GM18951 (cell line): ENCODE measurements around the gene TTC9.
A peak's percentile ranks its signal among the peaks of the same experiment; 100 is the strongest.

Experiments
- POLR2A ChIP-seq: IDR thresholded peaks from 4 replicates; pipeline ENCODE4 v1.6.1; 2011; ENCODE audit warnings: mild to moderate bottlenecking; ENCODE audit not compliant: insufficient read length, insufficient read depth; ENCODE audit errors: extremely low read depth
- in situ Hi-C: fragments of 300-500 bp; cut with MboI; formaldehyde crosslinking; loops from one replicate; pipeline ENCODE4 v1.12.0; 2022; ENCODE audit warnings: low sequenced_read_pairs, mixed read lengths, inconsistent platforms; ENCODE audit not compliant: unreplicated experiment

Gene TTC9

GRCh38 chr14:70707138-70708038, 65.7 kb downstream of the TTC9 start:
- in situ Hi-C loops: loop anchor here (25.0 kb wide), 1 partner anchor 255 kb away; no protein-coding TSS in a partner anchor

GRCh38 chr14:70708717-70709570, 67.2 kb downstream of the TTC9 start:
- TF ChIP-seq POLR2A: no peak
- in situ Hi-C loops: loop anchor here (25.0 kb wide), 1 partner anchor 253 kb away; no protein-coding TSS in a partner anchor

More at GRCh38 chr14:70707138-70708038, 65.7 kb downstream of the TTC9 start:
- peak; percentile 16 for TF ChIP-seq POLR2A

GRCh38 chr14:70709726-70710382, 68.1 kb downstream of the TTC9 start:
- in situ Hi-C loops: loop anchor here (10.0 to 25.0 kb wide), 2 partner anchors 85 to 252 kb away; no protein-coding TSS in a partner anchor
- TF ChIP-seq POLR2A: no peak

GRCh38 chr14:70711451-70711850, 69.7 kb downstream of the TTC9 start:
- in situ Hi-C loops: loop anchor here (10.0 to 25.0 kb wide), 2 partner anchors 87 to 251 kb away; no protein-coding TSS in a partner anchor
- TF ChIP-seq POLR2A: no peak

- in situ Hi-C loops: loop anchor here (10.0 to 25.0 kb wide), 2 partner anchors 88 to 249 kb away; no protein-coding TSS in a partner anchor
These were observed 71.4 kb downstream of the TTC9 start for GRCh38 chr14:70713096-70713495.

GRCh38 chr14:70713511-70713916, 71.8 kb downstream of the TTC9 start:
- TF ChIP-seq POLR2A: no peak
- in situ Hi-C loops: loop anchor here (10.0 to 25.0 kb wide), 2 partner anchors 89 to 249 kb away; no protein-coding TSS in a partner anchor

More at GRCh38 chr14:70713096-70713495, 71.4 kb downstream of the TTC9 start:
- no peak for TF ChIP-seq POLR2A

- no peak for TF ChIP-seq POLR2A
- in situ Hi-C loops: loop anchor here (10.0 to 25.0 kb wide), 2 partner anchors 89 to 248 kb away; no protein-coding TSS in a partner anchor
These were observed 72.4 kb downstream of the TTC9 start for GRCh38 chr14:70714055-70714550.

GRCh38 chr14:70716483-70716882, 74.8 kb downstream of the TTC9 start:
- in situ Hi-C loops: loop anchor here (10.0 to 25.0 kb wide), 2 partner anchors 92 to 246 kb away; no protein-coding TSS in a partner anchor
- TF ChIP-seq POLR2A: no peak

GRCh38 chr14:70716958-70717357, 75.2 kb downstream of the TTC9 start:
- TF ChIP-seq POLR2A: no peak
- in situ Hi-C loops: loop anchor here (10.0 to 25.0 kb wide), 2 partner anchors 92 to 245 kb away; no protein-coding TSS in a partner anchor

GRCh38 chr14:70718383-70719118, 76.8 kb downstream of the TTC9 start:
- in situ Hi-C loops: loop anchor here (10.0 to 25.0 kb wide), 2 partner anchors 94 to 244 kb away; no protein-coding TSS in a partner anchor
- no peak for TF ChIP-seq POLR2A

GRCh38 chr14:70721542-70721941, 79.8 kb downstream of the TTC9 start:
- in situ Hi-C loops: loop anchor here (25.0 kb wide), 1 partner anchor 241 kb away; no protein-coding TSS in a partner anchor
- no peak for TF ChIP-seq POLR2A
